GM19468 (cell line): ENCODE measurements around the gene CLTC.

Experiments
- ATAC-seq: cut with Tn5 transposase; IDR thresholded peaks from one replicate; pipeline ENCODE4 v1.9.1; 2021; ENCODE audit warnings: mild to moderate bottlenecking, moderate library complexity, moderate number of reproducible peaks; ENCODE audit not compliant: unreplicated experiment; ENCODE audit errors: extremely low read depth

The CLTC gene

DNA sequence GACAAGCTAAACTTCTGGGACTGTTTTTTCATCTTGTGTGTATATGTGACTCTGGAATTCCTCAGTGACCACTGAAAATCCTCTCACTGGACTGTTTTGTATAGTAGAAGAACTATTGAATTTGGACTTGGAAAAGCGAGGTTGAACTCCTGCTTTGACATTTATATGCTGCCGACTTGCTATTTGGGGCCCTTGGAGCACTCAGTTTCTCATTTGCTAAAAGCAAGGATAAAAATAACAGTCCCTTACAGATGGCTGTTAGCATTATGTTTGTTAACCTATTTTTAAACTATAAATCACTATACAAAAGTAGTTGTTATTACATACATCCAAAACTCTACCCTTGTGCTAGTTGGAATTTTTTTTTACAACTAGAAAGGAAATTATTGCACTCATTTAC, 96.7 kb downstream of the CLTC start:
- ATAC-seq, result no peak

- no peak for ATAC-seq
These were observed 99.8 kb downstream of the CLTC start for GRCh38 chr17:59719526-59719925.

DNA sequence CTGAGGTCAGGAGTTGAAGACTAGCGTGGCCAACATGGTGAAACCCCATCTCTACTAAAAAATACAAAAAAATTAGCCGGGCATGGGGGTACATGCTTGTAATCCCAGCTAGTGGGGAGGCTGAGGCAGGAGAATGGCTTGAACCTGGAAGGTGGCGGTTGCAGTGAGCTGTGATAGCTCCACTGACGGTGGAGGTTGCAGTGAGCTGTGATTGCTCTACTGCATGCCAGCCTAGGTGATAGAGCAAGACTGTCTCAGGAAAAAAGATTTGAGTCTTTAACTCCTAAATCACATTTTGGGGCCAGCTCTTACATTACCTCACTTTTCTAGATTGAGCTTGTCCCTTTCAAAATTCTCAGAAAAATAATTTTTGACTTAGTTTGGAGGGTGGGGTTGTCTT, 102.9 kb downstream of the CLTC start:
- no peak for ATAC-seq

GRCh38 chr17:59723041-59723440, 103.3 kb downstream of the CLTC start:
- no peak for ATAC-seq

- no peak for ATAC-seq
These were observed 103.9 kb downstream of the CLTC start for GRCh38 chr17:59723607-59724006.

GRCh38 chr17:59725691-59726090, 106.0 kb downstream of the CLTC start:
- ATAC-seq, result no peak

DNA sequence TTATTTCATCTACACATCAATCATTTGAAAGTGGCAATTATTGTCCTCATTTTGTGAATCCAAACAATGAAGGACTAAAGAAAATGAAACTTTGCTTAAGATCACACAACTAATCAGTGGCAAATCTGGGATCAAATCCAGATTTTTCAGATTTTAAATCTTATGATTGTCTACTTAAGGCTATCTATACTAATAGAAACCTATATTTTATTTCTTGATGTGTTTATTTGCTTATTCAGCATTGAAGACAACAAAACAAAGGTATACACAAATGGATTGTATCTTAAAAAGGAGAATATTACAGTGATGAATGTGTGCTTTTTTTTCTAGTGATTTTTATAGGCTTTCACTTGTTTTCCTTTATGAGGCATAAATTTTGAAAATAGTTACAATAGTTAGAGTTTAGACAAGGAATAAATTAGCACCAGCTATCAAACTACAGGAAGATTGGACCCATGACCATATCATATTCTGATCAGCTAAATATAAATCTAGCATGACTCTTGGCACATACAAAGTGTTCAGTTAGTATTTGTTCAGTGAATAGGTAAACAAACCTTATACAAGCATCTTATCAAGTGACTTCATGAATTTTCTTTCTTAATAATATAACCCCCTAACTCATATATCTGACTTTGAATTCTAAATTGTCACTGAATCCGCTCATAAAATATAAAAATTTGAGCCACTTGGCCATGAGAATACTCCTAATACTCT, 108.3 kb downstream of the CLTC start:
- no peak for ATAC-seq

GRCh38 chr17:59730268-59730834, 110.7 kb downstream of the CLTC start:
- ATAC-seq, result no peak

GRCh38 chr17:59733697-59734096, 114.0 kb downstream of the CLTC start:
- no peak for ATAC-seq

DNA sequence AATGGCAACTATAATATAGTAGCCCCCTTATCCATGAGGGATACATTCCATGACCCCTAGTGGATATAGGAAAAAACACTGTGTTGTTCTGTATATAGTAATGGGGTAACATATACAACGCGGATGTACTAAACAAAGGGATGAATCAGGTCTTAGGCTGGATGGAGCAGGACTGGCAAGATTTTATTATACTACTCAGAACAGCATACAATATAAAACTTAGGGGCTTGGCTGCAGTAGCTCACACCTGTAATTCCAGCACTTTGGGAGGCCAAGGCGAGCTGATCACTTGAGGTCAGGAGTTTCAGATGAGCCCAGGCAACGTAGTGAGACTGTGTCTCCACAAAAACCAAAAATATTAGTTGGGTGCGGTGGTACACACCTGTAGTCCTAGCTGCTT, 114.5 kb downstream of the CLTC start:
- ATAC-seq, result no peak

- no peak for ATAC-seq
These were observed 117.6 kb downstream of the CLTC start for GRCh38 chr17:59737324-59737723.

- no peak for ATAC-seq
These were observed 124.1 kb downstream of the CLTC start for GRCh38 chr17:59743842-59744241.

GRCh38 chr17:59745040-59745439, 125.3 kb downstream of the CLTC start:
- ATAC-seq, result no peak
